Heart left ventricle (tissue), 13 donors: ENCODE data around the gene C1orf167.

Experiments
- CTCF ChIP-seq, 12 donors: fragments of 200-600 bp; sonication (generic) in 4 of 12; IDR thresholded peaks; one replicate each; pipeline versions ENCODE4 v1.5.0 to v1.8.0; 2018 to 2022; ENCODE audit warnings: antibody characterized with exemption in 12 of 12, mild to moderate bottlenecking in 5 of 12
- POLR2A ChIP-seq, 2 donors: fragments of 450-650 bp; IDR thresholded peaks; one replicate each; pipeline ENCODE4 v1.6.1; 2017; ENCODE audit warnings: antibody characterized with exemption in 2 of 2, mild to moderate bottlenecking in 2 of 2, moderate library complexity in 2 of 2
- donor health status: ischemic (EF 13 %, LVEDD 7.1; RV severe dilation, severe dysfunction).
- donor health status: DM: no; HTN: yes; CAD: no.
- donor health status: DM: no; HTN: no; CAD: no.
- donor health status: ischemic (EF 25% LVEDD 6.9; RV normal size, moderate dysfunction).
- donor health status: ischemic (EF 25% LVEDD 5.7; RV mildly dilated, moderate dysfunction).
- donor health status: ischemic (EF 35%, LVEDD 5.7; RV mildly dilated, moderate dysfunction).
- donor health status: nonischemic (EF 11% LVEDD 7.7; RV severe dilation, severe dysfunction).
- donor health status: DM: yes; HTN: yes; CAD: no.
- donor health status: PGD.
- donor health status: ischemic (EF 29% LVEDD 5.4; RV normal size, mild dysfunction).
- donor health status: nonischemic (EF 23%, LVEDD 6.1; RV moderate dilation, normal function).

DNA sequence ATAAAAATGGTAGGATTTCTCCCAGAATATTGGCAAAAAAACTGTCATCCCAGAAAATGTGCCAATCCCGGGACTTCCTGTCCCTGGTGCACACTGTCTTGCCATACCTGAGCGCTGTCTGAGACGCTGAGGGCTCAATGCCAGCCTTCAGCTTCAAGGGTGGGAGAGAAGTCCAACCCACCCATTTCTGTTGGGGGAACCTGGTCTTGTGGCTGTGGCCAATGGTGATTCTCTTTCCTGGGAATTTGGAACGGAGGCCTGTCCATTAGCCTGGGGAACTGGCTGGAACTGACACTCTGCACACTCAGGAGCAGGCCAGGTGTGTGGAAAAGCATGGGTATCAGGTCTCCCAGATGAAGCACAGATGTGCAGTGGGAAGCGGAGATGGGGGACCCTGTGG, 37.1 kb downstream of the C1orf167 start:
- no peak for TF ChIP-seq POLR2A (IDR thresholded peaks at IDR 0.05)
- TF ChIP-seq CTCF (IDR thresholded peaks at IDR 0.05): no peak
